ENCODE measurements around the gene PRKACB. TPM values are rescaled to one million over a fixed set of nuclear protein-coding genes. Genes with fewer than 3 reads are reported as not detected.

Gene PRKACB
- total RNA-seq, 1 experiment from 2014 or later: 3.4 TPM

DNA sequence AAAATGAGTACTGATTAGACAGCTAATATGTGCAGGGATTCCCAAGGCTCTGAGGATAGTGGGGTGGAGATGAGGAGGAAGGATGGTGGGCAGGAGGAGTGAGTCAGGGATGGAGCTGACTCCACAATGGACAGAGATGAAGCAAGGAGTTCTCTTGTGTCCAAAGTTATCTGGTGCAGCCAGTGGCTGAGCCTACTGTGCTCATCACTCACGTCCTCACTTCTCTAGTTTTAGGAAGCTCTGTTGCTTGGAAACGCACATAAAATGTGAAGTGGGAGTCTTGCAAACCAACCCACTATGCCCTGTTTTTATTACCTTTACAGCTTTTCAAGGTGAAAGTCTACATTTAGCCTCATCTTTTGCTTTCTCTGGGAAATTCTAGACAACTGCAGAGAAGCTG lies 120.9 kb downstream of the PRKACB start:
- H3K4me3 Mint-ChIP-seq (ENCODE audit: unreplicated experiment): no peak overlapping the region
- Histone ChIP-seq H3K4me3 (ENCODE audit: low read depth, low read length) (no peak overlapping the region), H3K4me1 (peaks cover 22% of the 10 kb centered on the region), H3K27me3 (replicated peaks; ENCODE audit: control insufficient read depth, insufficient read depth, low read length) (no peaks in the 10 kb centered on the region), H3K9me3 (no peaks in the 10 kb centered on the region), H3K36me3 (ENCODE audit: control insufficient read depth, insufficient read depth, low read length) (no peaks in the 10 kb centered on the region)
- CTCF ChIA-PET: no interaction called here
- POLR2A ChIA-PET: no interaction called here
- DNase-seq: no peak
- peaks cover 12% of the 10 kb centered on the region for H3K4me1 Mint-ChIP-seq (ENCODE audit: low read depth, unreplicated experiment)
- intact Hi-C loops (cut with micrococcal nuclease; ENCODE audit: unreplicated experiment): no loop called here
- H3K9me3 Mint-ChIP-seq (ENCODE audit: unreplicated experiment): peaks cover 6% of the 10 kb centered on the region
- no TSS peak for BruUV-seq (replicated peaks)
- no peaks in the 10 kb centered on the region for H3K27me3 Mint-ChIP-seq (ENCODE audit: insufficient read depth, unreplicated experiment)
- H3K27ac Mint-ChIP-seq (ENCODE audit: unreplicated experiment): no peak overlapping the region
- TF ChIP-seq, protein P1, sequence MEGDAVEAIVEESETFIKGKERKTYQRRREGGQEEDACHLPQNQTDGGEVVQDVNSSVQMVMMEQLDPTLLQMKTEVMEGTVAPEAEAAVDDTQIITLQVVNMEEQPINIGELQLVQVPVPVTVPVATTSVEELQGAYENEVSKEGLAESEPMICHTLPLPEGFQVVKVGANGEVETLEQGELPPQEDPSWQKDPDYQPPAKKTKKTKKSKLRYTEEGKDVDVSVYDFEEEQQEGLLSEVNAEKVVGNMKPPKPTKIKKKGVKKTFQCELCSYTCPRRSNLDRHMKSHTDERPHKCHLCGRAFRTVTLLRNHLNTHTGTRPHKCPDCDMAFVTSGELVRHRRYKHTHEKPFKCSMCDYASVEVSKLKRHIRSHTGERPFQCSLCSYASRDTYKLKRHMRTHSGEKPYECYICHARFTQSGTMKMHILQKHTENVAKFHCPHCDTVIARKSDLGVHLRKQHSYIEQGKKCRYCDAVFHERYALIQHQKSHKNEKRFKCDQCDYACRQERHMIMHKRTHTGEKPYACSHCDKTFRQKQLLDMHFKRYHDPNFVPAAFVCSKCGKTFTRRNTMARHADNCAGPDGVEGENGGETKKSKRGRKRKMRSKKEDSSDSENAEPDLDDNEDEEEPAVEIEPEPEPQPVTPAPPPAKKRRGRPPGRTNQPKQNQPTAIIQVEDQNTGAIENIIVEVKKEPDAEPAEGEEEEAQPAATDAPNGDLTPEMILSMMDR (IDR thresholded peaks at IDR 0.05; ENCODE audit: insufficient read depth in 1 of 2, low read depth in 1 of 2, low read length in 1 of 2, severe bottlenecking in 1 of 2, unreplicated experiment in 1 of 2): no peak
- no peaks in the 10 kb centered on the region for H3K36me3 Mint-ChIP-seq (ENCODE audit: insufficient read depth, unreplicated experiment)

DNA sequence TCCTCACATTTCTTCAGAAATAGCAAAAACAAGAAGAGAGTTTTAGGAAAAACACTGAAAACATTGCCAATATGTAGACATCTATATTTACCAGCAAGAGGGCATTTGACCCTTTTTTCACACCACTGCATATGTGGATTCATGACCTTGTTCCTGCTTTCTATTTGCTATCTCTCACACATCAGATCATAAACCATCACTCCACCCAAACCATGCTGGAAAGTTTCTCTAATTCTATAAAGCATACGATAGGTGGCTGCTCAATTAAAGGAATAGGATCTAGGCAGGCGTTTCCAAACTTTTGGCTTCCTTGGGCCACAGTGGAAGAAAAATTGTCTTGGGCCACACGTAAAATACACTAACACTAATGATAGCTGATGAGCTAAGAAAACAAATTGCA lies 121.8 kb downstream of the PRKACB start:
- ChIA-PET POLR2A (no interaction called here), CTCF (no interaction called here)
- BruUV-seq (replicated peaks): no TSS peak

DNA sequence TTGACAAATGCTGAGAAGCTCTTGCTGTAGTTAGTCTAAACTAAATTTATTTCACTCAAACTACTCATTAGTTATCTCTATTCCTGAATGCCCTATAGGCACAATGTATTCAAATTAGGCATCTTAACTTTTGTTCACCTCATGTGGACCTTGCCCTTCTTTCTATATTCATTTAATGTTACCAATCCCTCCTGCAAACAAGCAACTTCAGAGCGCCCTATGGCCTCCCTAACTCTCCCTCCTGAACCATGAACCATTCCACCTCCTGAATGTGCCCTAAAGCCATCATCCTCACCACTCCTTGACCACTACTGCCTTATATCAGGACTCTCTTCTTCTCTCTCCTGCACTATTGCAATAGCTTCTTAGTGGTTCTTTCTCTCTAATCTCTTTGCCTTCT lies 122.7 kb downstream of the PRKACB start:
- Histone ChIP-seq H3K36me3 (ENCODE audit: control insufficient read depth, insufficient read depth, low read length) (no peaks in the 10 kb centered on the region), H3K27me3 (replicated peaks; ENCODE audit: control insufficient read depth, insufficient read depth, low read length) (no peaks in the 10 kb centered on the region), H3K4me3 (ENCODE audit: low read depth, low read length) (no peak overlapping the region), H3K9me3 (no peaks in the 10 kb centered on the region), H3K4me1 (peaks cover 19% of the 10 kb centered on the region)
- TF ChIP-seq, protein P1 (IDR thresholded peaks at IDR 0.05; ENCODE audit: insufficient read depth in 1 of 2, low read depth in 1 of 2, low read length in 1 of 2, severe bottlenecking in 1 of 2, unreplicated experiment in 1 of 2): no peak
- H3K4me1 Mint-ChIP-seq (ENCODE audit: low read depth, unreplicated experiment): peaks cover 25% of the 10 kb centered on the region
- POLR2A ChIA-PET: no interaction called here
- H3K27me3 Mint-ChIP-seq (ENCODE audit: insufficient read depth, unreplicated experiment): no peaks in the 10 kb centered on the region
- intact Hi-C loops (cut with micrococcal nuclease; ENCODE audit: unreplicated experiment): no loop called here
- H3K27ac Mint-ChIP-seq (ENCODE audit: unreplicated experiment): no peak overlapping the region
- no TSS peak for BruUV-seq (replicated peaks)
- peaks cover 7% of the 10 kb centered on the region for H3K36me3 Mint-ChIP-seq (ENCODE audit: insufficient read depth, unreplicated experiment)
- peaks cover 9% of the 10 kb centered on the region for H3K9me3 Mint-ChIP-seq (ENCODE audit: unreplicated experiment)
- DNase-seq: no peak
- CTCF ChIA-PET: no interaction called here
- no peak overlapping the region for H3K4me3 Mint-ChIP-seq (ENCODE audit: unreplicated experiment)

More for the DNA sequence above, 121.8 kb downstream of the PRKACB start:
- Mint-ChIP-seq H3K27me3 (ENCODE audit: insufficient read depth, unreplicated experiment) (no peaks in the 10 kb centered on the region), H3K4me3 (ENCODE audit: unreplicated experiment) (no peak overlapping the region), H3K27ac (ENCODE audit: unreplicated experiment) (no peak overlapping the region), H3K4me1 (ENCODE audit: low read depth, unreplicated experiment) (peaks cover 16% of the 10 kb centered on the region), H3K9me3 (ENCODE audit: unreplicated experiment) (peaks cover 9% of the 10 kb centered on the region), H3K36me3 (ENCODE audit: insufficient read depth, unreplicated experiment) (no peaks in the 10 kb centered on the region)
- Histone ChIP-seq H3K4me3 (ENCODE audit: low read depth, low read length) (no peak overlapping the region), H3K36me3 (ENCODE audit: control insufficient read depth, insufficient read depth, low read length) (no peaks in the 10 kb centered on the region), H3K4me1 (peaks cover 18% of the 10 kb centered on the region), H3K9me3 (no peaks in the 10 kb centered on the region), H3K27me3 (replicated peaks; ENCODE audit: control insufficient read depth, insufficient read depth, low read length) (no peaks in the 10 kb centered on the region)
- TF ChIP-seq, protein P1 (IDR thresholded peaks at IDR 0.05; ENCODE audit: insufficient read depth in 1 of 2, low read depth in 1 of 2, low read length in 1 of 2, severe bottlenecking in 1 of 2, unreplicated experiment in 1 of 2): no peak
- intact Hi-C loops (cut with micrococcal nuclease; ENCODE audit: unreplicated experiment): no loop called here
- no peak for DNase-seq
